Panc1 (cell line): Measurements from ENCODE around the gene SMURF1.

Experiments used
- CTCF ChIP-seq: fragments of 450-650 bp; IDR thresholded peaks from 2 replicates; pipeline ENCODE4 v1.5.1; 2017; ENCODE audit warnings: mild to moderate bottlenecking
- POLR2AphosphoS5 ChIP-seq: IDR thresholded peaks from 2 replicates; pipeline ENCODE4 v1.6.1; 2012; ENCODE audit warnings: mild to moderate bottlenecking, low read depth, low read length, moderate library complexity

GRCh38 chr7:99122762-99123161, 21.1 kb downstream of the SMURF1 start:
- TF ChIP-seq CTCF (no peak), POLR2AphosphoS5 (no peak)
